GM19240 (cell line): ENCODE measurements around the gene IFNG.
"Not testable (repeated sequence)": the region's sequence is repeated elsewhere in the genome, so short reads cannot be mapped to it uniquely, and the experiment has no call there.

Experiments used
- DNase-seq: peaks from one replicate; pipeline ENCODE4 v3.0.0; 2011; ENCODE audit warnings: low spot score; ENCODE audit not compliant: insufficient read length

The IFNG gene

GRCh38 chr12:68159681-68160304 lies at the start of gene IFNG:
IFNG (minus strand) TSS chr12:68159740; CDS start chr12:68159615, 125 bp downstream.
- no peak for DNase-seq

- DNase-seq, result not testable (repeated sequence)
Observed at GRCh38 chr12:68209048-68209728, 49.6 kb upstream of the IFNG start.

GRCh38 chr12:68207276-68207675 lies 47.7 kb upstream of the IFNG start:
- no peak for DNase-seq

GRCh38 chr12:68206446-68206845 lies 46.9 kb upstream of the IFNG start:
- DNase-seq, result no peak

- no peak for DNase-seq
Observed at GRCh38 chr12:68203460-68203875, 43.9 kb upstream of the IFNG start.

GRCh38 chr12:68200854-68201253 lies 41.3 kb upstream of the IFNG start:
- DNase-seq, result no peak

- DNase-seq, result no peak
Observed at GRCh38 chr12:68199127-68199526, 39.6 kb upstream of the IFNG start.

- no peak for DNase-seq
Observed at GRCh38 chr12:68198507-68199086, 39.1 kb upstream of the IFNG start.

GRCh38 chr12:68190301-68190700 lies 30.8 kb upstream of the IFNG start:
- no peak for DNase-seq

GRCh38 chr12:68189821-68190242 lies 30.3 kb upstream of the IFNG start:
- DNase-seq, result no peak

- no peak for DNase-seq
Observed at GRCh38 chr12:68185598-68185997, 26.1 kb upstream of the IFNG start.

GRCh38 chr12:68180792-68181744 lies 21.5 kb upstream of the IFNG start:
- DNase-seq, result no peak

- DNase-seq, result no peak
Observed at GRCh38 chr12:68178774-68179439, 19.4 kb upstream of the IFNG start.

- no peak for DNase-seq
Observed at GRCh38 chr12:68178184-68178583, 18.6 kb upstream of the IFNG start.

GRCh38 chr12:68177562-68177961 lies 18.0 kb upstream of the IFNG start:
- no peak for DNase-seq

- DNase-seq, result no peak
Observed at GRCh38 chr12:68176257-68176656, 16.7 kb upstream of the IFNG start.

GRCh38 chr12:68175557-68176061 lies 16.1 kb upstream of the IFNG start:
- peak; percentile 46 for DNase-seq

GRCh38 chr12:68174761-68175160 lies 15.2 kb upstream of the IFNG start:
- not testable (repeated sequence) for DNase-seq

- DNase-seq, result no peak
Observed at GRCh38 chr12:68173792-68174191, 14.3 kb upstream of the IFNG start.

GRCh38 chr12:68170726-68171125 lies 11.2 kb upstream of the IFNG start:
- DNase-seq, result no peak
